ENCODE results near the gene SORCS2. TPM values are rescaled to one million over a fixed set of nuclear protein-coding genes. Genes with fewer than 3 reads are reported as not detected.

Gene SORCS2
- total RNA-seq, 4 donors from 2014 or later, result 1.1 to 2.5 (median 2.0) TPM

DNA sequence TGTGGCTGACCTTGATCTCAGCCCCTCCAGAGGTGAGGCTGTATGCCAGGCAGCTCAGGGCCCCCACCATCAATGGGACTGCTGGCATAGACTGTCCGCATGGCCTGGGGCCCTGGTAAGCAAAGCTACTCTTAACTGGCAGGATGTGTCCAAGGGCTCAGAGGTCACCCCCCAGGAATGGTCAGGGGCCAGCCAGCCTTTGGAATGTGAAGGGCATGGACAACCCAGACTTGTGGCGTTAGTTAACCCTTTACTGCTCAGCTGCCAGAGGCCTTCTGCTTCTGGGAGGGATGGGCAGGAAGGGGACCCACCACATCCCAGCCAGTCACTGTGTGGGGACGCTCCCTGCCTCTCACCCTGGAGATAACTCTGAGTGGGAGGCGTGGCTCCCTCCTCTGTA, 322.5 kb downstream of the SORCS2 start:
- Histone ChIP-seq H3K27ac (no peak overlapping the region), H3K27me3 (peaks cover 0 to 75% (median 0%) of the 10 kb centered on the region in 4 donors), H3K36me3 (no peaks in the 10 kb centered on the region), H3K4me1 (peaks cover 0 to 33% (median 0%) of the 10 kb centered on the region in 3 donors), H3K4me3 (no peak overlapping the region), H3K9me3 (no peaks in the 10 kb centered on the region)
- WGBS, 2 donors, result 100% methylated on average over 1 of the region's 4 CpGs; no CpG with 5 or more reads in 1 of the 2 donors
- intact Hi-C loops (cut with DNase I), result no loop called here
- DNase-seq, result no peak
- no peak for TF ChIP-seq POLR2A (IDR thresholded peaks at IDR 0.05)
- TF ChIP-seq, protein P1, sequence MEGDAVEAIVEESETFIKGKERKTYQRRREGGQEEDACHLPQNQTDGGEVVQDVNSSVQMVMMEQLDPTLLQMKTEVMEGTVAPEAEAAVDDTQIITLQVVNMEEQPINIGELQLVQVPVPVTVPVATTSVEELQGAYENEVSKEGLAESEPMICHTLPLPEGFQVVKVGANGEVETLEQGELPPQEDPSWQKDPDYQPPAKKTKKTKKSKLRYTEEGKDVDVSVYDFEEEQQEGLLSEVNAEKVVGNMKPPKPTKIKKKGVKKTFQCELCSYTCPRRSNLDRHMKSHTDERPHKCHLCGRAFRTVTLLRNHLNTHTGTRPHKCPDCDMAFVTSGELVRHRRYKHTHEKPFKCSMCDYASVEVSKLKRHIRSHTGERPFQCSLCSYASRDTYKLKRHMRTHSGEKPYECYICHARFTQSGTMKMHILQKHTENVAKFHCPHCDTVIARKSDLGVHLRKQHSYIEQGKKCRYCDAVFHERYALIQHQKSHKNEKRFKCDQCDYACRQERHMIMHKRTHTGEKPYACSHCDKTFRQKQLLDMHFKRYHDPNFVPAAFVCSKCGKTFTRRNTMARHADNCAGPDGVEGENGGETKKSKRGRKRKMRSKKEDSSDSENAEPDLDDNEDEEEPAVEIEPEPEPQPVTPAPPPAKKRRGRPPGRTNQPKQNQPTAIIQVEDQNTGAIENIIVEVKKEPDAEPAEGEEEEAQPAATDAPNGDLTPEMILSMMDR (IDR thresholded peaks at IDR 0.05), result no peak

DNA sequence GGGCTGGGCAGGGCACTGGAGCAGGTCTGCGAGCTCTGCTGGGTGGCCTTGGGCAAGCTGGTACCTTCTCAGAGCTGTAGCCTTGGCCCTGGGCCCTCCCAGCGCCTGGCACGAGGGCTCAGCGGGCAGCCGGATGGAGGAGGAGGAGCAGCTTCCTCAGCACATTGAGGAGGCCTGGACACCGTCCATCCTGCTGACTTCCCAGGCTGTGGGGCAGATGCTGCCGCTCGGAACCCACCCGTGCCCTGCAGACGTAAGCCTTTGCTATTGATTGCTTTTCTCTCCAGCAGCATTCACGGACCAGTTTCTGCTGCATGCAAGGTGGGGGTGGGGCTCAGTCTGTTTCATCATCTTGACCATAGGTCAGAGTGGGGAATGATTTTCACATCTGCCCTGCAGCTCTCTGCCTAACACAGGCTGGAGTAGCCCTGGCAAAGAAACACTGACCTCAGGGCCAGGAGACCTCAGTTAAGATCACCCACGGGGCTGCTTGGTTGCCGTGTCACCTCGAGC, 323.1 kb downstream of the SORCS2 start:
- no peaks in the 10 kb centered on the region for H3K36me3 ChIP-seq
- no peak overlapping the region for H3K27ac ChIP-seq
- 80 to 88% methylated on average over 2 to 3 of the region's 14 CpGs for WGBS, 2 donors
- peaks cover 0 to 75% (median 0%) of the 10 kb centered on the region in 4 donors for H3K27me3 ChIP-seq
- no peak overlapping the region for H3K4me3 ChIP-seq
- H3K4me1 ChIP-seq, result peaks cover 0 to 39% (median 0%) of the 10 kb centered on the region in 3 donors
- TF ChIP-seq, protein P1 (IDR thresholded peaks at IDR 0.05), result no peak
- TF ChIP-seq POLR2A (IDR thresholded peaks at IDR 0.05), result no peak
- DNase-seq, result no peak
- no peaks in the 10 kb centered on the region for H3K9me3 ChIP-seq
- intact Hi-C loops (cut with DNase I), result no loop called here

DNA sequence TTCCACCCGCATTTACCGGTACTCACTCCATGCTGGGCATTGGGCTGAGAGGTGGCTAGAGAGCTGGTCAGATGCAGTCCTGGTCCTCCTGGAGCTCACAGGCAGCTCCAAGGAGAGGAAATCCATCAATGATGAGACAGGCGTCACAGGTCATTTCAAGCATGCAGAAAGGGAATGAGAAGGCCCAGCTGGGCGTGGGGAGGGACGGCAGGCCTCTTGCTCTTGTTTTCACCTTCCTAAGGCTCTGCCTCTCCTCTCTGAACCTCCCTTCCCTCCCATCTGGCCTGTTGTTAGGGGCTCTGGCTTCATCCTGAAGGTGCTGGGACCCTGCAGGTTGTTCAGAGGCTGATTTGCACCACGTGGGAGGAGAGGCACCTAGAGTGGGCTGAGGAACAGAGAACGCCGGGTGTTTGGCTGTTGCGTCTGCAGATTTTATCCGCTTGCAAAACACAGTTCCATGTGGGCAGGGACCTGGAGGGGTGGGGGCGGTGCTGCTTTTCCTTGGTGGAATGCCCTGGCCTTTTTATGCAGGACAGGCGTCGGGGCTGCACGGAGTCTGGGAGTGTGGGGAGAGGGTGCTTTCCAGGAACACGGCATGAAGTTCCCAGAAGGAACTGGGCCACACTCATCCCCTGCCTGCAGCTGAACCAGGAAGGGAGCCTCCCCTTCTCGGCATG, 323.9 kb downstream of the SORCS2 start:
- TF ChIP-seq POLR2A (IDR thresholded peaks at IDR 0.05), result no peak
- TF ChIP-seq, protein P1 (IDR thresholded peaks at IDR 0.05), result no peak
- intact Hi-C loops (cut with DNase I), result no loop called here
- Histone ChIP-seq H3K4me3 (no peak overlapping the region), H3K9me3 (no peaks in the 10 kb centered on the region), H3K4me1 (peaks cover 0 to 39% (median 0%) of the 10 kb centered on the region in 3 donors), H3K27me3 (peaks cover 0 to 79% (median 0%) of the 10 kb centered on the region in 4 donors), H3K27ac (no peak overlapping the region), H3K36me3 (no peaks in the 10 kb centered on the region)
- WGBS, 2 donors, result 58 to 80% methylated on average over 4 to 15 of the region's 16 CpGs
- no peak for DNase-seq

DNA sequence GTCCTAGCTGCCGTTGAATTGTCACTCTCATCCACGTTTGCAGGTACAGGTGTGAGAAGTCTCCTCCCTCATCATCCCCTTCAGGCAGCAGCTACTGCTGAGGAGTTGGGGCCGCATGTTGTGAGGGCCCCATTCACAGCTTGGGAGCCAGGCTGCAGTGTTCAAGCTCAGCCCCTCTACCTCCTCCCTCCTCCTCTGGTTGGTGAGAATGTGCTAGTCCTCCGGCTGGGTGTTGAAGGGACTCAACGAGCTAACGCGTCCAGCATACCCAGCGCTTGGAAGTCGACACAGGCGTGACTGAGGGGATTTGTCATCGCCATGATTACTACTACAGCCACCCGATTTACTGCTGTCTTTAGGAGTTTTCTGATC, 324.4 kb downstream of the SORCS2 start:
- DNase-seq, result no peak
- Histone ChIP-seq H3K9me3 (no peaks in the 10 kb centered on the region), H3K27me3 (peaks cover 0 to 80% (median 0%) of the 10 kb centered on the region in 4 donors), H3K27ac (no peak overlapping the region), H3K4me3 (no peak overlapping the region), H3K36me3 (no peaks in the 10 kb centered on the region), H3K4me1 (peaks cover 0 to 39% (median 0%) of the 10 kb centered on the region in 3 donors)
- no peak for TF ChIP-seq POLR2A (IDR thresholded peaks at IDR 0.05)
- TF ChIP-seq, protein P1 (IDR thresholded peaks at IDR 0.05), result no peak
- intact Hi-C loops (cut with DNase I), result no loop called here
- 57 to 81% methylated on average over 7 to 9 of the region's 12 CpGs for WGBS, 2 donors

DNA sequence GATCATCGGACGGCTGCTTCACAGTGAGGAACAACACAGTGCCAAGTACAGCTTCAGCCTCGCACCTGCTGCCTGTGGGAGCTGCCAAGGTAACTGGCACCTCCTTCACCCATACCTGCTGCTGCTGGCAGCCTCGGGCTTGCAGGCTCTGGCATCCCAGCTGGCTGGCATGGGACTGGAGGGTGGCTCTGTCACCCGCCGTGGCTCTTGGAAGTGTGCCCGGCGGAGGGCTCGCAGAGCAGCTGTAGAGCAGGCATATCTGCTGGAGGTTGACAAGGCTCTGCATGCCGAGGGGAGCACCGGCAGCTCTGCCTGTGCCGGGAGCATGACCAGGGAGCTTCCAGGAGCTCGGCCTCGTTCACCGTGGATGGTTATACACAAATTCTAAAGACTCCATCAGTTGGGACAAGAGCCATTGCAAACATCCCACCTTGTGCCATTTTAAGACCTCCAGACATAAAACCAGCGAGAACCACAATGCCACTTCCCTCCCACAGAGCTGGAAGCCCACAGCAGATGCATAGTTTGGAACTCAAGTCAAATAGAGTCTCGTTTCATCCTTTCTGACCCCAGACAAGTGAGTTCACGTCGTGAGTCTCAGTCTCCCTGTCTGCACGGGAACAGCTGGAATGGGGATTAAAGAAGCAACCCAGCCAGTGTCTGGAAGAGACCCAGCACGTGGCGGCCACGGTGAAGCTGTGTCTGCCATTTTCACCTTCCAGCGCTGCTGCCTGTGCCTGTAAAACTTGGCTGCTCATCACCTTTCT, 326.7 kb downstream of the SORCS2 start:
- Histone ChIP-seq H3K9me3 (no peaks in the 10 kb centered on the region), H3K4me3 (no peak overlapping the region), H3K4me1 (peaks cover 0 to 30% (median 0%) of the 10 kb centered on the region in 3 donors), H3K27me3 (peaks cover 0 to 86% (median 0%) of the 10 kb centered on the region in 4 donors), H3K27ac (no peak overlapping the region), H3K36me3 (no peaks in the 10 kb centered on the region)
- no peak for TF ChIP-seq POLR2A (IDR thresholded peaks at IDR 0.05)
- WGBS, 2 donors, result 38 to 56% methylated on average over 10 to 11 of the region's 24 CpGs
- intact Hi-C loops (cut with DNase I), result no loop called here
- DNase-seq, result no peak

All from esophagus squamous epithelium (tissue), 5 donors.